ENCODE data around the gene NFYA. TPM values are rescaled to one million over a fixed set of nuclear protein-coding genes. Genes with fewer than 3 reads are reported as not detected.
A peak's percentile ranks its signal among the peaks of the same experiment; 100 is the strongest.

The NFYA gene
- total RNA-seq, 1 donor from 2014 or later, result 27.8 TPM

DNA sequence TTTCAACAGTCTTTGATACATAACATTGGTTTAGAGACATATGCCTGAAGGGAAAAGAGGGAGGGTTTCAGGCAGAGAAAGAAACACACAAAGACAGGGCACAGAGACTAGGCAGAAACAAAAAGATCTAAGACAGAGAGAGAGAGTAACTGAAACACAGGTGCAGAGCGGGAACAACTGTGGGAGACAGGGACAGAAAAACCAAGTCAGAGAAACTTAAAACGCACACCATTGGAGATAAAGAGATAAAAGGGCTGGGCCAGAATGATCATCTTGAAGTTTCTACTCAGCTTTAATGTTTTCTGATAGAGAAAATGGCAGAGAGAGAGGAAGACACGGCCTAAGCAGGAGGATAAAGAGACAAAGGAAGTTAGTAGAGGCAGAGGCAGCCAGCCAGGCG is 45.5 kb upstream of the NFYA start:
- H4K20me1 ChIP-seq (ENCODE audit: insufficient read depth, low read length), result no peaks in the 10 kb centered on the region
- H3K36me3 Mint-ChIP-seq (ENCODE audit: low read depth, unreplicated experiment), result no peaks in the 10 kb centered on the region
- no peaks in the 10 kb centered on the region for H3K27me3 ChIP-seq (ENCODE audit: insufficient read depth, low read length)
- H3K27me3 Mint-ChIP-seq (ENCODE audit: low read depth, unreplicated experiment), result peaks cover 12% of the 10 kb centered on the region
- H3K4me1 Mint-ChIP-seq (ENCODE audit: low read depth, unreplicated experiment), result peaks cover 3% of the 10 kb centered on the region
- DNase-seq (ENCODE audit: low read depth) (no peak), FAIRE-seq (no peak)
- H3K9me3 Mint-ChIP-seq (ENCODE audit: unreplicated experiment), result no peaks in the 10 kb centered on the region
- H3K4me2 ChIP-seq (ENCODE audit: low read length), result peak overlapping the region; percentile 88
- peaks cover 8% of the 10 kb centered on the region for H3K4me1 ChIP-seq (ENCODE audit: insufficient read depth, low read length)
- H3K4me3 ChIP-seq (ENCODE audit: insufficient read depth, low read depth, low read length), result peak overlapping the region; percentile 52
- peak overlapping the region; percentile 80 for H3K4me3 Mint-ChIP-seq (ENCODE audit: unreplicated experiment)
- H3K36me3 ChIP-seq (ENCODE audit: insufficient read depth, low read length), result no peaks in the 10 kb centered on the region
- peak overlapping the region; percentile 53 for H3K9ac ChIP-seq (ENCODE audit: low read length)
- peak overlapping the region; percentile 1 for H3K27ac Mint-ChIP-seq (ENCODE audit: unreplicated experiment)
- no peaks in the 10 kb centered on the region for H3K9me3 ChIP-seq (ENCODE audit: insufficient read depth, low read depth, low read length)
- no peaks in the 10 kb centered on the region for H3K79me2 ChIP-seq (ENCODE audit: insufficient read depth, low read length)
- H3K27ac ChIP-seq (ENCODE audit: low read depth, low read length), result no peak overlapping the region
- H2AFZ ChIP-seq (ENCODE audit: low read depth, low read length), result peak overlapping the region; percentile 89
- TF ChIP-seq EZH2 (IDR thresholded peaks at IDR 0.05; ENCODE audit: insufficient read depth, low read length), result no peak
- TF ChIP-seq, protein P1, sequence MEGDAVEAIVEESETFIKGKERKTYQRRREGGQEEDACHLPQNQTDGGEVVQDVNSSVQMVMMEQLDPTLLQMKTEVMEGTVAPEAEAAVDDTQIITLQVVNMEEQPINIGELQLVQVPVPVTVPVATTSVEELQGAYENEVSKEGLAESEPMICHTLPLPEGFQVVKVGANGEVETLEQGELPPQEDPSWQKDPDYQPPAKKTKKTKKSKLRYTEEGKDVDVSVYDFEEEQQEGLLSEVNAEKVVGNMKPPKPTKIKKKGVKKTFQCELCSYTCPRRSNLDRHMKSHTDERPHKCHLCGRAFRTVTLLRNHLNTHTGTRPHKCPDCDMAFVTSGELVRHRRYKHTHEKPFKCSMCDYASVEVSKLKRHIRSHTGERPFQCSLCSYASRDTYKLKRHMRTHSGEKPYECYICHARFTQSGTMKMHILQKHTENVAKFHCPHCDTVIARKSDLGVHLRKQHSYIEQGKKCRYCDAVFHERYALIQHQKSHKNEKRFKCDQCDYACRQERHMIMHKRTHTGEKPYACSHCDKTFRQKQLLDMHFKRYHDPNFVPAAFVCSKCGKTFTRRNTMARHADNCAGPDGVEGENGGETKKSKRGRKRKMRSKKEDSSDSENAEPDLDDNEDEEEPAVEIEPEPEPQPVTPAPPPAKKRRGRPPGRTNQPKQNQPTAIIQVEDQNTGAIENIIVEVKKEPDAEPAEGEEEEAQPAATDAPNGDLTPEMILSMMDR (IDR thresholded peaks at IDR 0.05; ENCODE audit: insufficient read depth, low read depth, low read length), result no peak

DNA sequence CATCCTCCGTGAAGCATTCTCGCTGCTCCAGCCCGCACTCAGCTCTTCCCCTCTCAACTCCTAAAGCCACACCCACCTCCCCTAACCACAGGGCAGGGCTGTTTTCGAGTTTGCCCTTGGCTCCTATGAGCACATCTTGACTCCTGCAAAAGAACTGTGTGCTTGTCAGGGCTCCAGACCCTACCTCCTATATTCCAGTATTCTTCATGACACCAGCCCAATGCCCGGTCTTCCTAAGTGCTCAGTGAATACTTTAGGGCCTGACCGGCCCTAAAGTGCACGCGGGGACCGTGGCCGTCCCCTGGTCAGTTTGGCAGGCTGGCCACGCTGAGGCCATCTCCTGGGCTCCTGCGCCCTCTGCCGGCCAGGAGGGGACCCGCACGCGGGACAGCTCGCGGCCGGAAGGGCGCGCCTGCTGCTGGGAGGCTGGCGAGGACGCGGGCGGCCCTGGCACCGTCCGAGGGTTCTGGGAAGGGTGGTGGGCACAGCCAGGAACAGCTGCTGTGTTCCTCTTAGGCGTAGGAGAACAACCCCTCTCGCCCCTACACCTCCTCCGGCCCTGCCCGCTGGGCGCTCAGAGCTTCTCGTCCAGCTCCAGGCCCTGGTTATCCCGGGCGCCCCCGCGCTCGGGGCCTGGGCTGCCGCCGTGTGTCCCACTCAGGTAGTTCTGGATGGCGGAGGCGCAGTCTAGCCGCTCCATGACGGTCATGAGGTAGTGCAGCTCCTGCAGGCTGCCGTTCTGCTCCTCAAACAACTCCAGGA is 44.8 kb upstream of the NFYA start:
- Mint-ChIP-seq H3K27ac (ENCODE audit: unreplicated experiment) (no peak overlapping the region), H3K9me3 (ENCODE audit: unreplicated experiment) (no peaks in the 10 kb centered on the region), H3K36me3 (ENCODE audit: low read depth, unreplicated experiment) (no peaks in the 10 kb centered on the region), H3K4me1 (ENCODE audit: low read depth, unreplicated experiment) (peaks cover 3% of the 10 kb centered on the region), H3K4me3 (ENCODE audit: unreplicated experiment) (peak overlapping the region; percentile 80), H3K27me3 (ENCODE audit: low read depth, unreplicated experiment) (peaks cover 12% of the 10 kb centered on the region)
- peak overlapping the region; percentile 53 for H3K9ac ChIP-seq (ENCODE audit: low read length)
- peak overlapping the region; percentile 89 for H2AFZ ChIP-seq (ENCODE audit: low read depth, low read length)
- TF ChIP-seq EZH2 (IDR thresholded peaks at IDR 0.05; ENCODE audit: insufficient read depth, low read length), result peak; percentile 27
- TF ChIP-seq, protein P1 (IDR thresholded peaks at IDR 0.05; ENCODE audit: insufficient read depth, low read depth, low read length), result peak; percentile 72
- H3K27ac ChIP-seq (ENCODE audit: low read depth, low read length), result no peak overlapping the region
- H3K27me3 ChIP-seq (ENCODE audit: insufficient read depth, low read length), result no peaks in the 10 kb centered on the region
- FAIRE-seq, result no peak
- H3K36me3 ChIP-seq (ENCODE audit: insufficient read depth, low read length), result no peaks in the 10 kb centered on the region
- DNase-seq (ENCODE audit: low read depth), result peak; percentile 57
- H4K20me1 ChIP-seq (ENCODE audit: insufficient read depth, low read length), result no peaks in the 10 kb centered on the region
- peaks cover 8% of the 10 kb centered on the region for H3K4me1 ChIP-seq (ENCODE audit: insufficient read depth, low read length)
- peak overlapping the region; percentile 88 for H3K4me2 ChIP-seq (ENCODE audit: low read length)
- H3K9me3 ChIP-seq (ENCODE audit: insufficient read depth, low read depth, low read length), result no peaks in the 10 kb centered on the region
- peak overlapping the region; percentile 52 for H3K4me3 ChIP-seq (ENCODE audit: insufficient read depth, low read depth, low read length)
- H3K79me2 ChIP-seq (ENCODE audit: insufficient read depth, low read length), result no peaks in the 10 kb centered on the region

Measured in astrocyte (in vitro differentiated cells and primary cell).